Activated T-cell treated with anti-CD3 and anti-CD28 coated beads, Interleukin-2, amount 50 U/mL, for 24 hours (primary cell): ENCODE measurements around the gene AGTRAP.

ENCODE experiments used
- DNase-seq: peaks from one replicate; pipeline ENCODE4 v3.0.0-alpha.2; 2020
- H3K27ac Mint-ChIP-seq: 2 replicates; pipeline ENCODE4 v1.8.0; 2020; ENCODE audit warnings: mild to moderate bottlenecking, mixed read lengths
- H3K27me3 Mint-ChIP-seq: 2 replicates; pipeline ENCODE4 v1.8.0; 2020; ENCODE audit warnings: mixed read lengths
- H3K36me3 Mint-ChIP-seq: 2 replicates; pipeline ENCODE4 v1.8.0; 2020; ENCODE audit warnings: low read depth, mixed read lengths
- H3K4me1 Mint-ChIP-seq: 2 replicates; pipeline ENCODE4 v1.8.0; 2020; ENCODE audit warnings: low read depth, mixed read lengths
- H3K4me3 Mint-ChIP-seq: 2 replicates; pipeline ENCODE4 v1.8.0; 2020; ENCODE audit warnings: mild to moderate bottlenecking, moderate library complexity, mixed read lengths
- H3K9me3 Mint-ChIP-seq: 2 replicates; pipeline ENCODE4 v1.8.0; 2020; ENCODE audit warnings: mixed read lengths

AGTRAP gene

GRCh38 chr1:11701981-11702803, 33.7 kb upstream of the AGTRAP start:
- Mint-ChIP-seq H3K27me3 (peaks cover 11% of the 10 kb centered on the region), H3K36me3 (no peaks in the 10 kb centered on the region), H3K9me3 (no peaks in the 10 kb centered on the region), H3K4me1 (peaks cover 4% of the 10 kb centered on the region), H3K27ac (no peak overlapping the region), H3K4me3 (no peak overlapping the region)
- DNase-seq, result no peak

GRCh38 chr1:11703357-11704193, 32.4 kb upstream of the AGTRAP start:
- no peak overlapping the region for H3K27ac Mint-ChIP-seq
- no peaks in the 10 kb centered on the region for H3K4me1 Mint-ChIP-seq
- no peak for DNase-seq

GRCh38 chr1:11704194-11704529, 31.8 kb upstream of the AGTRAP start:
- Mint-ChIP-seq H3K27ac (no peak overlapping the region), H3K4me3 (no peak overlapping the region), H3K36me3 (no peaks in the 10 kb centered on the region), H3K27me3 (peaks cover 11% of the 10 kb centered on the region), H3K9me3 (no peaks in the 10 kb centered on the region), H3K4me1 (no peaks in the 10 kb centered on the region)
- DNase-seq, result no peak

More at GRCh38 chr1:11703357-11704193, 32.4 kb upstream of the AGTRAP start:
- Mint-ChIP-seq H3K27me3 (peaks cover 11% of the 10 kb centered on the region), H3K9me3 (no peaks in the 10 kb centered on the region), H3K36me3 (no peaks in the 10 kb centered on the region), H3K4me3 (no peak overlapping the region)

- Mint-ChIP-seq H3K27ac (no peak overlapping the region), H3K4me1 (no peaks in the 10 kb centered on the region), H3K27me3 (peaks cover 11% of the 10 kb centered on the region), H3K4me3 (no peak overlapping the region), H3K9me3 (no peaks in the 10 kb centered on the region), H3K36me3 (no peaks in the 10 kb centered on the region)
- DNase-seq, result no peak
These were observed 31.1 kb upstream of the AGTRAP start for GRCh38 chr1:11704691-11705475.

GRCh38 chr1:11705596-11705995, 30.3 kb upstream of the AGTRAP start:
- DNase-seq, result no peak
- H3K36me3 Mint-ChIP-seq, result no peaks in the 10 kb centered on the region
- H3K27me3 Mint-ChIP-seq, result peaks cover 10% of the 10 kb centered on the region
- no peak overlapping the region for H3K4me3 Mint-ChIP-seq
- H3K27ac Mint-ChIP-seq, result no peak overlapping the region
- H3K9me3 Mint-ChIP-seq, result no peaks in the 10 kb centered on the region
- H3K4me1 Mint-ChIP-seq, result no peaks in the 10 kb centered on the region

- Mint-ChIP-seq H3K4me3 (no peak overlapping the region), H3K9me3 (no peaks in the 10 kb centered on the region), H3K27ac (no peak overlapping the region), H3K36me3 (no peaks in the 10 kb centered on the region), H3K27me3 (peaks cover 5% of the 10 kb centered on the region), H3K4me1 (no peaks in the 10 kb centered on the region)
- DNase-seq, result no peak
These were observed 29.6 kb upstream of the AGTRAP start for GRCh38 chr1:11706292-11706691.

- no peak overlapping the region for H3K27ac Mint-ChIP-seq
- H3K4me1 Mint-ChIP-seq, result no peaks in the 10 kb centered on the region
- H3K36me3 Mint-ChIP-seq, result no peaks in the 10 kb centered on the region
- H3K9me3 Mint-ChIP-seq, result no peaks in the 10 kb centered on the region
- no peak for DNase-seq
- H3K27me3 Mint-ChIP-seq, result peaks cover 5% of the 10 kb centered on the region
- no peak overlapping the region for H3K4me3 Mint-ChIP-seq
These were observed 28.2 kb upstream of the AGTRAP start for GRCh38 chr1:11707621-11708276.

- Mint-ChIP-seq H3K36me3 (no peaks in the 10 kb centered on the region), H3K9me3 (no peaks in the 10 kb centered on the region), H3K4me3 (no peak overlapping the region), H3K27ac (no peak overlapping the region), H3K4me1 (no peaks in the 10 kb centered on the region), H3K27me3 (peaks cover 5% of the 10 kb centered on the region)
- DNase-seq, result no peak
These were observed 27.2 kb upstream of the AGTRAP start for GRCh38 chr1:11708554-11709350.

GRCh38 chr1:11711490-11711889, 24.4 kb upstream of the AGTRAP start:
- no peak overlapping the region for H3K27ac Mint-ChIP-seq
- H3K27me3 Mint-ChIP-seq, result no peaks in the 10 kb centered on the region
- no peak for DNase-seq
- H3K9me3 Mint-ChIP-seq, result no peaks in the 10 kb centered on the region
- H3K36me3 Mint-ChIP-seq, result no peaks in the 10 kb centered on the region
- H3K4me1 Mint-ChIP-seq, result no peaks in the 10 kb centered on the region
- H3K4me3 Mint-ChIP-seq, result no peak overlapping the region

- H3K4me1 Mint-ChIP-seq, result no peaks in the 10 kb centered on the region
- DNase-seq, result no peak
- H3K27me3 Mint-ChIP-seq, result no peaks in the 10 kb centered on the region
- H3K36me3 Mint-ChIP-seq, result no peaks in the 10 kb centered on the region
- no peak overlapping the region for H3K4me3 Mint-ChIP-seq
- H3K27ac Mint-ChIP-seq, result no peak overlapping the region
- no peaks in the 10 kb centered on the region for H3K9me3 Mint-ChIP-seq
These were observed 23.7 kb upstream of the AGTRAP start for GRCh38 chr1:11712285-11712684.

GRCh38 chr1:11713095-11713494, 22.8 kb upstream of the AGTRAP start:
- no peaks in the 10 kb centered on the region for H3K9me3 Mint-ChIP-seq
- H3K36me3 Mint-ChIP-seq, result no peaks in the 10 kb centered on the region
- no peaks in the 10 kb centered on the region for H3K4me1 Mint-ChIP-seq
- H3K27ac Mint-ChIP-seq, result no peak overlapping the region
- DNase-seq, result no peak
- no peak overlapping the region for H3K4me3 Mint-ChIP-seq
- H3K27me3 Mint-ChIP-seq, result no peaks in the 10 kb centered on the region

GRCh38 chr1:11714831-11715575, 20.9 kb upstream of the AGTRAP start:
- Mint-ChIP-seq H3K9me3 (no peaks in the 10 kb centered on the region), H3K4me3 (no peak overlapping the region), H3K27ac (no peak overlapping the region), H3K36me3 (no peaks in the 10 kb centered on the region), H3K27me3 (no peaks in the 10 kb centered on the region), H3K4me1 (peaks cover 12% of the 10 kb centered on the region)
- DNase-seq, result no peak
